ENCODE results near the gene OR52I2.

OR52I2 gene

DNA sequence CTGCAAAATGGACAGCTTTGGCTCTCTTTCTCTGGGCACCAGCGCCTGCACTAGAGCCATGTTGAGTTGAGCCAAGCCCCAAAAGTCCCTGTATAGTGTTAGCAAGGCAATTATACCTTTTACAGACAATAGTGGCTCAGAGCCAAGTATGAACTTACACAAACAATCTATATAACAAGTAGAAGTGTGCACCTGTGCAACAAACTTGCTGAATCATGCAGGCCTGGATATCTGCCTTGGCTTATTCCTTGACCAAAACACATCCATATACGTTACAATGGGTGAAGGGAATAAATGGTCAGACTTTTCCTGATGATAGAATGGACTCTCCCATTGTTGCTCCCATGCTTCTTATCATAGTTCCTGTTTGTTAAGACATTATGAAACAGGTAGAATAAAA is 3.8 kb upstream of the OR52I2 start:
- H3K27ac Mint-ChIP-seq, result no peak overlapping the region

GRCh38 chr11:4578624-4579023 is 2.9 kb upstream of the OR52I2 start:
- DNase-seq (no peak), ATAC-seq (replicated peaks) (no peak)
- H3K27ac Mint-ChIP-seq, result no peak overlapping the region
- peaks cover 63 to 91% of the 10 kb centered on the region in 2 donors for H3K27me3 Mint-ChIP-seq
- no peaks in the 10 kb centered on the region for H3K36me3 Mint-ChIP-seq (ENCODE audit: insufficient read depth)
- no peaks in the 10 kb centered on the region for H3K4me1 Mint-ChIP-seq (ENCODE audit: low read depth in 2 of 2)
- H3K4me3 Mint-ChIP-seq, result no peak overlapping the region
- H3K9me3 Mint-ChIP-seq, result no peaks in the 10 kb centered on the region

More for the DNA sequence above, 3.8 kb upstream of the OR52I2 start:
- no peaks in the 10 kb centered on the region for H3K9me3 Mint-ChIP-seq
- DNase-seq (no peak), ATAC-seq (replicated peaks) (no peak)
- peaks cover 59 to 84% of the 10 kb centered on the region in 2 donors for H3K27me3 Mint-ChIP-seq
- no peaks in the 10 kb centered on the region for H3K4me1 Mint-ChIP-seq (ENCODE audit: low read depth in 2 of 2)
- H3K4me3 Mint-ChIP-seq, result no peak overlapping the region
- no peaks in the 10 kb centered on the region for H3K36me3 Mint-ChIP-seq (ENCODE audit: insufficient read depth)

DNA sequence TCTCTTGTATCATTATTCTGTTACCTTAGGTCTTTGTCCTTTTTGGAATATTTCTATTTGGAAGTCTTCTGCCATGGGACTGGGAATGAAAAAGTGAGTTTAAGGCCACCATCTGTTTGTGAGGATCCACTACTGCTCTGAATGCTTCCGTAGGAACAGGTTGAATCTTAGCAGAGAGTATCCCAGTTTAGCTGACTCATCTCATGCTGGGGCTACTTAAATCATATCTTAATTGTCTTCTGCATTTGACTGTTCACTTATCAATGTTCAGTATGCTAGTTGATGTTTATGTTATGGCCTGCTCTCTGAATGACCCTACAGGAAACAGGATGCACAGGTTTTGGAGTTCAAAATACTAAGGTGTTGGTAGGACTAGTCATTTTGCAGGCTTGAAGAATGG is 1.4 kb upstream of the OR52I2 start:
- Mint-ChIP-seq H3K9me3 (no peaks in the 10 kb centered on the region), H3K27me3 (peaks cover 72 to 88% of the 10 kb centered on the region in 2 donors), H3K27ac (no peak overlapping the region), H3K4me1 (ENCODE audit: low read depth in 2 of 2) (no peaks in the 10 kb centered on the region), H3K4me3 (no peak overlapping the region), H3K36me3 (ENCODE audit: insufficient read depth) (no peaks in the 10 kb centered on the region)
- no peak for DNase-seq
- no peak for ATAC-seq (replicated peaks)

DNA sequence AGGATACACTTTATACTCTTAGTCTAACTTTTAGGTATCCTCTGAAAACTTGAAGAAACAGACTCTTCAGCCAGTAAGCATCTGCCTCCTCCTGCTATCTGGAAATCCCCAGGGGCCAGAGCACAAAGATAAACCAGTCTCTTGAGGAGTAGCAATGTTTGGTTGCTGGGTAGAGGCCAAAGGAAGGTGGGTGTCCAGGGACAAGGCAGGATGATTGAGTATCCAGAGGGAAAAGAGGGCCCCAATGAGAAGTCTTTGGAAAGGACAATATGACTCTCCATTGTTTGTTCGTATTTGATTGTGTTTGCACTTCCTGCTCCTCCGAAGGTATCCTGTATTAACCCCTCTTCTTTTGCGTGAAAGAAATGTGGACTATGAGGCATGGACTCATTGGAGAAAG is 7.5 kb downstream of the OR52I2 start:
- no peaks in the 10 kb centered on the region for H3K36me3 Mint-ChIP-seq (ENCODE audit: insufficient read depth)
- no peak for DNase-seq
- no peak overlapping the region for H3K4me3 Mint-ChIP-seq
- H3K4me1 Mint-ChIP-seq (ENCODE audit: low read depth in 2 of 2), result no peaks in the 10 kb centered on the region
- H3K27ac Mint-ChIP-seq, result no peak overlapping the region
- H3K27me3 Mint-ChIP-seq, result peaks cover 14 to 27% of the 10 kb centered on the region in 2 donors
- ATAC-seq (replicated peaks), result no peak
- H3K9me3 Mint-ChIP-seq, result no peaks in the 10 kb centered on the region

DNA sequence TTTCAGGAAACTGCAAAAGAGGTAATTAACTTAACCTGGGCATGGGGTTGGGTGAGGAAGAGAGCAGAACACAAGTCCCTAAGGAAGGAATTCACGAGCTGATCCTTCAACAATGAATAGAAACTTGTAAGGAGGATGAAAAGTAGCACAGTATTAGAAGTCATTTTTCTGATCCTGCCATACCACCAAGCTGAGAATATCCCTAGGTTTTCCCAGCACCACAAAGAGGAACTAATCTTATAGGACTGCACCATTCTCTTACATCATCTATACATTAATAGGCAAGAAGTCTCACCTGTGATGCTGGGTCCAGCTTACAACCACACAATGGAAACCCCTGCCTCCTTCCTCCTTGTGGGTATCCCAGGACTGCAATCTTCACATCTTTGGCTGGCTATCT is 12.2 kb downstream of the OR52I2 start, which contains the start of gene OR52I1:
OR52I1 (plus strand) TSS at position 301 of the 400 bp plus-strand sequence; CDS start at position 301, 0 bp downstream.
- H3K4me3 Mint-ChIP-seq, result no peak within 1 kb of the TSS
- H3K36me3 Mint-ChIP-seq (ENCODE audit: insufficient read depth), result peaks cover 4% of the 10 kb centered on the region
- peaks cover 0 to 3% of the 10 kb centered on the region in 2 donors for H3K4me1 Mint-ChIP-seq (ENCODE audit: low read depth in 2 of 2)
- no peak for ATAC-seq (replicated peaks)
- H3K9me3 Mint-ChIP-seq, result no peaks in the 10 kb centered on the region
- H3K27me3 Mint-ChIP-seq, result peaks cover 0 to 3% of the 10 kb centered on the region in 2 donors
- no peak within 1 kb of the TSS for H3K27ac Mint-ChIP-seq
- no peak for DNase-seq

DNA sequence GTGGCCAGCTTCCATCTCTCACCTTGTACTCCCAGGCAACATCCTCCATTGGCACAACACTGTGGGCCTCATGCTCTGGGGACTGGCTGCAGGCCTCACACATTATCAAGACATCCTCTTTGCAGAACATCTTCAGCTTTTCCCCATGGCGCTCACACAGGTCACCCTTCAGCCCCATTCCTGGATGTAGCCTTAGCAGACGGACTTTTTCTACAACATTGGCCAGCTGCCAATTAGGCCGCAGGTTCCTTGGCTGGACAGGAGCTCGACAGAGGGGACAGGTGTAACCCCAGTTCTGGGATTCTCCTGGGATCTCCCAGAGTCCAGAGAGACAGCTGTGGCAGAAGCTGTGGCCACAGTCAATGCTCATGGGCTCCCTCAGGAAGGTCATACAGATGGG is 23.5 kb downstream of the OR52I2 start:
- Mint-ChIP-seq H3K27ac (no peak overlapping the region), H3K4me1 (ENCODE audit: low read depth in 2 of 2) (peaks cover 26 to 50% of the 10 kb centered on the region in 2 donors), H3K36me3 (ENCODE audit: insufficient read depth) (peaks cover 34% of the 10 kb centered on the region), H3K9me3 (no peaks in the 10 kb centered on the region), H3K4me3 (no peak overlapping the region), H3K27me3 (no peaks in the 10 kb centered on the region)
- ATAC-seq (replicated peaks) (no peak), DNase-seq (no peak)

DNA sequence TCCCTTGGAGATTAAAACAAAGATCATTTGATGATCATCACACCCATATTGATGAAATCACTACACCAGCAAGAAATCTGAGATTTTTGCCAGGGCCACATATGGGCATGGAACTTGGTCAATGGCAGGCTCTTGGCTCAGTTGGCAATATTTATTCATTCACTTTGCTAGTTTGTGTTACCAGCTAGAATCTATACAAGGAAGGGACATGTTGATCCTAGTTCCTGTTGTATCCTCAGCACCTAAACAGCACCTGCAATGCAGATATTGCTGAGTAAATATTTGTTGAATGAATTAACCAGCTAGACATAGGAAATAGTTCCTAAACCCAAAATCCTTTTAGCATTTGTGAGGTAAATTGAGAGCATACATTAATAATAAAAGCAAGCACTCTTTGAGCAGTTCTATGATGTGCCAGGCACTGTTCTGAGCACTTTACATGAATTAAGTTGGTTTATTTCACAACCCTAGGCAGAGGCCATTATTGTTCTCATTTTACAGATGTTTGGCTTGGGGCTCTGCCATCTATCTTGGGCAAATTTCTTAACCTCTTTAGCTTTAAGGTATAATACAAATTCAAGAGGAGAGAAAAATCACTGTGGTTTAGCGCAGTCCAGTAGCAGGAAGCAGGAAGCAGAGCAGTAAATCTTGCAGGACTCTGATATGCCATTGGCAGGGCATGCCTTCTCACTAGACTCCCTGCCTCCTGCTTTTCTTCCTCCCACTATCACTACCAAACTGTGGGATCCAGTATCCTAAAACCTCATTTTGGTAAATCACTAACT is 24.9 kb downstream of the OR52I2 start:
- Mint-ChIP-seq H3K27ac (peak overlapping the region; percentile 97), H3K27me3 (no peaks in the 10 kb centered on the region), H3K9me3 (no peaks in the 10 kb centered on the region), H3K4me1 (ENCODE audit: low read depth in 2 of 2) (peaks cover 31 to 57% of the 10 kb centered on the region in 2 donors), H3K4me3 (peak overlapping the region; percentile 95 to 96), H3K36me3 (ENCODE audit: insufficient read depth) (peaks cover 30% of the 10 kb centered on the region)
- DNase-seq (no peak), ATAC-seq (replicated peaks) (no peak)

DNA sequence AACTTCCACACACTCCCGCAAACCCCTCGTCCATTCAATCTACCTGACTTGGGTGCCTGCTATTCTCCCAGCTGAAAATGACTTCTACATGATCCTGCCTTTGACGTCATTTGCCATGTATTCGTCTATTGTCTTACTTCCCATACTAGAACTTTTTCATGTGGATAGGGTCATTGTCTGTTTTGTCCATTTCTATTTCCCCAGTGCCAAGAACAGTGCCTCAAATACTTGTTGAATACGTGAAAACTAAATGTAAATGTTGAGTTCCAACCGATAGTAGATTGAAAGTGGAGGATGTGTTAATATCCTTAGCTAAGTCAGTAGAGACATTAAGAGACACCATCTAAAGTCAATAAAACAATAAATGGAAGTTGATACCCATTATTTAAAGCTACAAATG is 25.6 kb downstream of the OR52I2 start:
- Mint-ChIP-seq H3K4me1 (ENCODE audit: low read depth in 2 of 2) (peaks cover 31 to 57% of the 10 kb centered on the region in 2 donors), H3K27ac (peak overlapping the region; percentile 97)
- no peak for ATAC-seq (replicated peaks)

GRCh38 chr11:4607781-4608666 is 26.5 kb downstream of the OR52I2 start, which contains the start of gene TRIM68:
Gene TRIM68, minus strand, starts transcription at chr11:4608231. Its CDS starts 2,727 bp downstream, at chr11:4605504.
- Mint-ChIP-seq H3K27ac (peak within 1 kb of the TSS; percentile 97), H3K36me3 (ENCODE audit: insufficient read depth) (peaks cover 25% of the 10 kb centered on the region), H3K4me1 (ENCODE audit: low read depth in 2 of 2) (peaks cover 31 to 56% of the 10 kb centered on the region in 2 donors), H3K9me3 (no peaks in the 10 kb centered on the region), H3K4me3 (peak within 1 kb of the TSS; percentile 95 to 96), H3K27me3 (no peaks in the 10 kb centered on the region)
- DNase-seq (peak; percentile 93 to 95 (median 93)), ATAC-seq (replicated peaks) (peak; percentile 99)

More for the DNA sequence above, 25.6 kb downstream of the OR52I2 start:
- Mint-ChIP-seq H3K27me3 (no peaks in the 10 kb centered on the region), H3K9me3 (no peaks in the 10 kb centered on the region), H3K4me3 (peak overlapping the region; percentile 95 to 96), H3K36me3 (ENCODE audit: insufficient read depth) (peaks cover 26% of the 10 kb centered on the region)
- no peak for DNase-seq

DNA sequence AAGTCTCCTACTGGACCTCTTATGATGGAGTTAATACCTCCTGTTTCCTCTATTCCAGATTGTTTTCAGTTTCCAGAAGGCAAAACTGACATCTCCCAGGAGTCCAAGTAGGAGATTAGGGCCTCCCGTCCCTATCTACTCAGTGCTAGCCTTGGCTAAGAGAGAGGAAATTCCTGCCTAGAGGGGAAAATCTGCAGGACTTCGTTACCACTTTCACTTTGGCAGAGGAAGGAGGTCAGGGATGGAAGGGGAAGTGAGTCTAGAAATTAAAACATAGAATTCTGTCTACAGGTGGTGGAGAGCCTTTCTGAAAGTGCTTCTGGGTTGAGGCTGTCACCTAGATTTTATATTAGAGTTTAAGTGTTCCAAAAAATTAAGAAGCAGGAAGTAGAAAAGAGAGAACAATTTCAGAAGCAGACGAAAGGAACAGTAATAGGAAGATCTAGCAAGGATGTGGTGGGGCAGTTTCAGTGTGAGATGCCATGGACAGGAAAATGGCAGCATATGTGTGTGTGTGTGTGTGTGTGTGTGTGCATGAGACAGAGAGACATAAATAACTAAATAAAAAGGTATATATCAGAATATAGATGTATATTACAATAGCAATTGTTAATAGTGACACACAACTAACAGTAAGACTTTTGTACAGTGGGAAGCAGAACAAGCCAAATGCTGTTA is 28.9 kb downstream of the OR52I2 start:
- peak in 2 of 3 experiments; percentile 8 to 22 for DNase-seq
- H3K4me1 Mint-ChIP-seq (ENCODE audit: low read depth in 2 of 2), result peaks cover 28 to 44% of the 10 kb centered on the region in 2 donors
- ATAC-seq (replicated peaks), result no peak

GRCh38 chr11:4611986-4612385 is 30.4 kb downstream of the OR52I2 start:
- peaks cover 6 to 18% of the 10 kb centered on the region in 2 donors for H3K27me3 Mint-ChIP-seq
- ATAC-seq (replicated peaks) (no peak), DNase-seq (no peak)
- peaks cover 26 to 32% of the 10 kb centered on the region in 2 donors for H3K4me1 Mint-ChIP-seq (ENCODE audit: low read depth in 2 of 2)
- peaks cover 17% of the 10 kb centered on the region for H3K36me3 Mint-ChIP-seq (ENCODE audit: insufficient read depth)
- H3K9me3 Mint-ChIP-seq, result no peaks in the 10 kb centered on the region
- no peak overlapping the region for H3K4me3 Mint-ChIP-seq
- no peak overlapping the region for H3K27ac Mint-ChIP-seq

More for the DNA sequence above, 28.9 kb downstream of the OR52I2 start:
- Mint-ChIP-seq H3K9me3 (no peaks in the 10 kb centered on the region), H3K27me3 (peaks cover 0 to 4% of the 10 kb centered on the region in 2 donors), H3K36me3 (ENCODE audit: insufficient read depth) (peaks cover 17% of the 10 kb centered on the region), H3K27ac (peak overlapping the region; percentile 97), H3K4me3 (peak overlapping the region; percentile 95 to 96)

DNA sequence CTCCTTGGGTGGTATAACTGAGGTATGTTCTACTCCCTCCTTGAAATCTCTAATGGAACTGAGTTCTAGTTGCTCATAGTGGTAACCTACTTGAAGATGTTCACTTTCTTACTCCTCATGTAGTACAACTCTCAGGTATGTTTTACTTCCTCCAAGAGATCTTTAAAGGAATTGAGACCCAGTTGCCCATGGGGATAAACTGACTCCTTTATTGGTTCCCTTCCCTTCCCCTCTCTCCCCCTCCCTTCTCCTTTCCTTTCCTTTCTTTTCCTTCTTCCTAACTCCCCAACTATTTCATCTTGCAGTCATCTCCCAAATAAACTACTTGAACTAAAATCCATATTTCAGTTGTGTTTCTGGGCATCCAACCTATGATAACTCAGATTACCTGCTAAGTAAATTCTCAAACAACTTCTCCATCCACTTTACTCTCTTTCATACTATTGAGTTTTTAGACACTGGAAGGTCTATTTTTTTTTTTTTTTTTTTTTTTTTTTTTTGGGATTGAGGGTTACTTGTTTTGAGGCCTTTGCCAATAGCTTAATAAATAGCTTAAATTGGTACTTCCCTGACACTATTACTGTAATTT is 34.4 kb downstream of the OR52I2 start:
- Mint-ChIP-seq H3K27me3 (peaks cover 20 to 32% of the 10 kb centered on the region in 2 donors), H3K36me3 (ENCODE audit: insufficient read depth) (no peaks in the 10 kb centered on the region), H3K27ac (no peak overlapping the region), H3K9me3 (no peaks in the 10 kb centered on the region), H3K4me1 (ENCODE audit: low read depth in 2 of 2) (no peaks in the 10 kb centered on the region), H3K4me3 (no peak overlapping the region)
- no peak for DNase-seq
- no peak for ATAC-seq (replicated peaks)

DNA sequence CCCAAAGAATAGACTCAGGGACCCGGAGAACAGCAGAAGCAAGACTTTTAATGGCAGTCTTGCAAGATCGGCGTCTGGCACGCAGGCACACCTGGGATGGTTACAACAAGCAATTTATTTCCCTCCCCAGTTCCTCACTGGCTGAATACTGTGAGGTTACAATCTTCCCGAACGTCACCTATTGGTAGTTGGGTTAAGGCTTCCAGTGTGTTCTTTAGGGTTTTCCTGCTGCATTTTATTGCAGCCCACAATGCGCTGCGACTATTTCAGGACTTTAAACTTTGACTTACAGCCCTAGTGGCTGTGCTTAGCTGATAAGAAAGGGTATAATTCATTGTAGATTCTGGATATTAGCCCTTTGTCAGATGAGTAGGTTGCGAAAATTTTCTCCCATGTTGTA is 38.0 kb downstream of the OR52I2 start:
- ATAC-seq (replicated peaks) (no peak), DNase-seq (no peak)
- Mint-ChIP-seq H3K36me3 (ENCODE audit: insufficient read depth) (no peaks in the 10 kb centered on the region), H3K4me3 (no peak overlapping the region), H3K27me3 (peaks cover 20 to 32% of the 10 kb centered on the region in 2 donors), H3K27ac (no peak overlapping the region), H3K9me3 (no peaks in the 10 kb centered on the region), H3K4me1 (ENCODE audit: low read depth in 2 of 2) (no peaks in the 10 kb centered on the region)

All from effector memory CD8-positive, alpha-beta T cell (primary cell).